ENCODE results near the gene MAP3K5. TPM values are rescaled to one million over a fixed set of nuclear protein-coding genes. Genes with fewer than 3 reads are reported as not detected.

MAP3K5 gene
- total RNA-seq, 1 donor from 2014 or later: 1.6 TPM

DNA sequence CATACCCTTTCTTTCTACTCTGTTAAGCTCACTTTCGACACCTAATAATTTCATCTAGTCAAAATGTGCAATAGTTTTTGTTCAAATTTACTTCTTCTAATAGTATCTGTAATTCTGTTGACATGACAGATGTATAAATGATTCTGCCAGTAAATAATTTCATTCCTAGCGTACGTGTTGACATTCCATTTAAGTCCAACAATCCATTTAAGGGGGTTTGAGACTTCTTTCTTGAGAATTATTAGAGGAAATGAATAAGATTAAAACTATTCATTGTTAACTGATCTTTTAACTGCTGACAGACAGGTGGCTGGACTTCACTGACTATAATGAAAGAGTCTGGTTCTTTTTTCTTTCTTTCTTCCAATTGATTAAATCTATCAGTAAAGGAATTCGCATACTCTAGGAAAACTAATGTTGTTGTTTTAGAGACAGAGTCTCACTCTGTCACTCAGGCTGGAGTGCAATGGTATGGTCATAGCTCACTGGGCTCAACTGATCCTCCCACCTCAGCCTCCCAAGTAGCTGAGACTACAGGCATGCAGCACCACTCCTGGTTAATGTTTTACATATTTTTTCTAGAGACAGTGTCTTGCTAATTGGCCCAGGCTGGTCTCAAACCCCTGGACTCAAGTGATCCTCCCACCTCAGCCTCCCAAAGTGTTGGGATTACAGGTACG is 55.9 kb downstream of the MAP3K5 start:
- TF ChIP-seq, protein P1, sequence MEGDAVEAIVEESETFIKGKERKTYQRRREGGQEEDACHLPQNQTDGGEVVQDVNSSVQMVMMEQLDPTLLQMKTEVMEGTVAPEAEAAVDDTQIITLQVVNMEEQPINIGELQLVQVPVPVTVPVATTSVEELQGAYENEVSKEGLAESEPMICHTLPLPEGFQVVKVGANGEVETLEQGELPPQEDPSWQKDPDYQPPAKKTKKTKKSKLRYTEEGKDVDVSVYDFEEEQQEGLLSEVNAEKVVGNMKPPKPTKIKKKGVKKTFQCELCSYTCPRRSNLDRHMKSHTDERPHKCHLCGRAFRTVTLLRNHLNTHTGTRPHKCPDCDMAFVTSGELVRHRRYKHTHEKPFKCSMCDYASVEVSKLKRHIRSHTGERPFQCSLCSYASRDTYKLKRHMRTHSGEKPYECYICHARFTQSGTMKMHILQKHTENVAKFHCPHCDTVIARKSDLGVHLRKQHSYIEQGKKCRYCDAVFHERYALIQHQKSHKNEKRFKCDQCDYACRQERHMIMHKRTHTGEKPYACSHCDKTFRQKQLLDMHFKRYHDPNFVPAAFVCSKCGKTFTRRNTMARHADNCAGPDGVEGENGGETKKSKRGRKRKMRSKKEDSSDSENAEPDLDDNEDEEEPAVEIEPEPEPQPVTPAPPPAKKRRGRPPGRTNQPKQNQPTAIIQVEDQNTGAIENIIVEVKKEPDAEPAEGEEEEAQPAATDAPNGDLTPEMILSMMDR (IDR thresholded peaks at IDR 0.05): no peak
- Mint-ChIP-seq H3K27me3 (ENCODE audit: unreplicated experiment) (no peaks in the 10 kb centered on the region), H3K9me3 (ENCODE audit: unreplicated experiment) (no peaks in the 10 kb centered on the region), H3K36me3 (ENCODE audit: unreplicated experiment) (no peaks in the 10 kb centered on the region), H3K27ac (ENCODE audit: unreplicated experiment) (no peak overlapping the region), H3K4me1 (ENCODE audit: unreplicated experiment) (peaks cover 10% of the 10 kb centered on the region), H3K4me3 (ENCODE audit: unreplicated experiment) (no peak overlapping the region)
- DNase-seq (ENCODE audit: extremely low spot score, unreplicated experiment): no peak

- no peaks in the 10 kb centered on the region for H3K36me3 Mint-ChIP-seq (ENCODE audit: unreplicated experiment)
- H3K4me3 Mint-ChIP-seq (ENCODE audit: unreplicated experiment): no peak overlapping the region
- no peak overlapping the region for H3K27ac Mint-ChIP-seq (ENCODE audit: unreplicated experiment)
- peaks cover 3% of the 10 kb centered on the region for H3K4me1 Mint-ChIP-seq (ENCODE audit: unreplicated experiment)
- no peak for DNase-seq (ENCODE audit: extremely low spot score, unreplicated experiment)
- TF ChIP-seq, protein P1 (IDR thresholded peaks at IDR 0.05): no peak
- H3K9me3 Mint-ChIP-seq (ENCODE audit: unreplicated experiment): no peaks in the 10 kb centered on the region
- H3K27me3 Mint-ChIP-seq (ENCODE audit: unreplicated experiment): no peaks in the 10 kb centered on the region
These were observed 57.3 kb downstream of the MAP3K5 start for GRCh38 chr6:136734977-136735376.

- H3K36me3 Mint-ChIP-seq (ENCODE audit: unreplicated experiment): no peaks in the 10 kb centered on the region
- DNase-seq (ENCODE audit: extremely low spot score, unreplicated experiment): no peak
- peaks cover 6% of the 10 kb centered on the region for H3K9me3 Mint-ChIP-seq (ENCODE audit: unreplicated experiment)
- no peaks in the 10 kb centered on the region for H3K27me3 Mint-ChIP-seq (ENCODE audit: unreplicated experiment)
- H3K4me1 Mint-ChIP-seq (ENCODE audit: unreplicated experiment): no peaks in the 10 kb centered on the region
- no peak overlapping the region for H3K27ac Mint-ChIP-seq (ENCODE audit: unreplicated experiment)
- H3K4me3 Mint-ChIP-seq (ENCODE audit: unreplicated experiment): no peak overlapping the region
- TF ChIP-seq, protein P1 (IDR thresholded peaks at IDR 0.05): no peak
These were observed 59.4 kb downstream of the MAP3K5 start for GRCh38 chr6:136732889-136733288.

- Mint-ChIP-seq H3K9me3 (ENCODE audit: unreplicated experiment) (peaks cover 10% of the 10 kb centered on the region), H3K27me3 (ENCODE audit: unreplicated experiment) (no peaks in the 10 kb centered on the region), H3K27ac (ENCODE audit: unreplicated experiment) (no peak overlapping the region), H3K36me3 (ENCODE audit: unreplicated experiment) (no peaks in the 10 kb centered on the region), H3K4me1 (ENCODE audit: unreplicated experiment) (no peaks in the 10 kb centered on the region), H3K4me3 (ENCODE audit: unreplicated experiment) (no peak overlapping the region)
- TF ChIP-seq, protein P1 (IDR thresholded peaks at IDR 0.05): no peak
- no peak for DNase-seq (ENCODE audit: extremely low spot score, unreplicated experiment)
These were observed 62.4 kb downstream of the MAP3K5 start for GRCh38 chr6:136729832-136730231.

DNA sequence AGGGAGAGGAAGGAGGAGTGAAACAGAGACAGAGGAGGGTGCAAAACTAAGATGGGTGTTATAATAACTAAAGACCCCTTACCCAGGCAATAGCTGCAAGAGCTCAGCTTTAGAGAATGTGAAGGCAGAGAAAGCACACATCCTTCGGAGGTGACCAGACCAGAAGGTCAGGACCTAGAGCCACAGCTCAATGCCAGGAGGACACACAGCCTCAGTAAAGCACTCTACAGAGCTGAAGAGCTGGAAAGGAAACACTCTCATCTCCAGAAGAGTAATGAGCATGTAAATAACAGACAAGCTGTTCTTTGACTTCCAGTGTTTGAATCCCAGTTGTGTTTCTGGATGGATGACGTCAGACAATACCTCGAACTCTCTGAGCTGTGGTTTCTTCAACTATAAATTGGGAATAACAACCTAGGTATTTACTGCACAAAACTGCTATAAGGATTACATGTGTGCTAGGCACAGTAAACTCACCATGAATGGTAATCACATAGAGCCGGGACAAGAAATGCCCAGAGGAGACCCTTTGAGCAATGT is 63.2 kb downstream of the MAP3K5 start:
- DNase-seq (ENCODE audit: extremely low spot score, unreplicated experiment): no peak
- Mint-ChIP-seq H3K4me3 (ENCODE audit: unreplicated experiment) (no peak overlapping the region), H3K9me3 (ENCODE audit: unreplicated experiment) (peaks cover 10% of the 10 kb centered on the region), H3K4me1 (ENCODE audit: unreplicated experiment) (no peaks in the 10 kb centered on the region), H3K36me3 (ENCODE audit: unreplicated experiment) (no peaks in the 10 kb centered on the region), H3K27ac (ENCODE audit: unreplicated experiment) (no peak overlapping the region), H3K27me3 (ENCODE audit: unreplicated experiment) (no peaks in the 10 kb centered on the region)
- TF ChIP-seq, protein P1 (IDR thresholded peaks at IDR 0.05): no peak

All from osteocyte (in vitro differentiated cells).